ENCODE data around the gene NAGA.
"Not testable (repeated sequence)": the region's sequence is repeated elsewhere in the genome, so short reads cannot be mapped to it uniquely, and the experiment has no call there.

The NAGA gene

DNA sequence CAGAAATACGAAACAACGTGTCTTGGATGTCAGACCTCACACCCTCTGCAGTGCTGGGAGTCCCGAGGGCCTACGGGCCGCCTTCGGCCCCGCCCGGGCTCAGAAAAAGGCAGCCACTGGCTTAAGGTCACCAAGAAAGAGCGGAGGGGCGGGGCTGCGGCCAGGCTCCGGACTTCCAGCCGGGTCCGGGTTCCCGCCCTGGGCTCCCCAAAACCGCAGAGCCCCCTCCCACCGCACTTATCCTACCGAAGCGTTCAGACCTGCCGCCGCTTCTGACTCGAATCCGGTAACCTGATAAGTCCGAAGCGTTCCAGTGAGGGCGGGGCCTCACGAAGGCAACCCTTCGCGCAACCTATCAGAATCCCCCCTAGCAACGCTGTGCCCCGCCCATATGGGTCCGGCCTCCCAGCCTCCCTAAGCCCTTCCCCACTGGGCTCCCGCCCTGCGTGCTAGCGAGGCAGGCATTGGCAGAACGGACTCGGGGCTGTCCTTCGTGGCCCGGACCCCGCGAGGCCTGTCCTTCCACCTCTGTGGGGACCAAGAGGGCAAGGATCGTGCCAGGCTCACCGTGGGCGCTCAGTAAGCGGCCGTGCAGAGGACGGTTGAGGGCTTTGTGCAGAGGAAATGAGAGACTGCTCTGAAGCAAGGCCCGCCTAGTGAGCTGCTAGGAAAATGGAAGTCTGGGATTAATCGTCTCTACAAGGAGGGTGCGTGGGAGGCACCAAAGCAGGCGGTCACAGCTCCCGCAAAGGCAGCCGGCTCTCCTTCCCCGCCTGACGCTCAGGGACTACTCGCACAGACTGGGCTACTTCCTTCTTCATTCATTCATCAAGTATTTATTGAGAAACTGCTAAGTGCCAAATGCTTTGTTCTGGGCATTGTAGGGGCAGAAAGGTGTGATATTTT is at the start of gene NAGA:
TSS of gene NAGA (minus strand) at position 296 of the 906 bp plus-strand sequence. CDS start 515 bp downstream, outside the sequence.
- DNase-seq, result peak; percentile 97

DNA sequence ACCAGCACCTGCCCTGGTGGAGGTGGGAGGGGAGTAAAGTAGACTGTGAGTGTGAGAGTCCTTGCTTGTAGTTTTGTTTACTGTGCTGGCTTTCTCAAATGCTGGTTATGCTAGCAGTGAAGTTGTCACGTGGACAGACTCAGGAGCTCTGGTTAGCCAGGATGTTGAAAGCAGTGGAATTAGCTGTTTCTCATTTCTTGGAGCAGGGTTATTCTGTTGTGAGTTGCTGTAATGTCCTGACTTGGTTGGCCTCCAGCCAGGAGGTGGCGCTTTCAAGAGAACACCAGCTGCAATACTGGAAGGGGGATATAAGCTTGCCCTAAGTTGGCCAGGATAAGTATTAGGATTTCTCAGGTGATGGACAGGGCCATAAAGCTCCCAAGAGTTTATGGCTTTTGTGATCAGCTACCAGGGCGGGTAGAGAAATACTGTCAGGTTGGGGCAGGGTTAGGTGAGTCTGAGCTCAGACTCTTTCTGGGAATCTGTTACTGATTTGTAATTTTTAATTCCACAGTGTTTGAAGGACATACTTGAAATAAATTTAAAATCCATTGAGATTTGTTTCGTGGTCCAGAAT is 46.3 kb upstream of the NAGA start:
- no peak for DNase-seq

DNA sequence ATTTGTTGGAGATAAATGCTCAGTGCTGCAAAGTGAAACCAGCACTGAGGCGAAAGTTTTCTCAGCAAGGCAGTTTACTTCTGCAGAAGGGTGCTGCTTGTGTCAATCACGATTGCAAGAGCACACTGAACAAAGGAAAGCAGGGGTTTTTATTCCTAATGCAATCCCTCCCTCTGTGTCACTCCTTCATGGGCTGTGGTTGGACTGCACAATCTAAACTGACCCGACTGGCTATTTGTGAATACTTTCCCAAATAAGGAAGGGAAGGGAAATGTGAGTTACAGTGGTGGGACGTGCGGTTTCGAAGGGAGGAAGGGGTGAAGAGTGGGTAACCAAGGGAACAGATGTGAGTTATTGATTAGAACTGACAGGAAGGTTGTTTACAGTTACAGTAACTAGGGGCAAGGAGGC is 44.8 kb upstream of the NAGA start:
- not testable (repeated sequence) for DNase-seq

DNA sequence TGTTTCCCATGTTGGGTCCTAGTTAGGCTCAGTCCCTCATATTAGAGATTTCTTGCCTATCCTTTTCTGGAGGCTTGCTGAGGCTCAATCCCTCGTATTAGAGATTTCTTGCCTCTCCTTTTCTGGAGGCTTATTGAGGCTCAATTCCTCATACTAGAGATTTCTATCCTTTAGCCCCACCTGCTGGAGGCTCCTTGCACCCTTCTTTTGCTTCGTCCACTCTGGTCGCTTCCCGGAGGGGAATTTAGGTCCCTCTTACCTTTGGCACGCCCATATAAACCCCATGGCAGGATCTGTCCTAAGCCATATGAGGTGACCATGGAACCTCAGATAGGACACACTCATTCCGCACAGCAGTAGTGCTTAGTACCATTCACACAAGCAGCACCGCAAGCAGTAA is 44.1 kb upstream of the NAGA start:
- no peak for DNase-seq

DNA sequence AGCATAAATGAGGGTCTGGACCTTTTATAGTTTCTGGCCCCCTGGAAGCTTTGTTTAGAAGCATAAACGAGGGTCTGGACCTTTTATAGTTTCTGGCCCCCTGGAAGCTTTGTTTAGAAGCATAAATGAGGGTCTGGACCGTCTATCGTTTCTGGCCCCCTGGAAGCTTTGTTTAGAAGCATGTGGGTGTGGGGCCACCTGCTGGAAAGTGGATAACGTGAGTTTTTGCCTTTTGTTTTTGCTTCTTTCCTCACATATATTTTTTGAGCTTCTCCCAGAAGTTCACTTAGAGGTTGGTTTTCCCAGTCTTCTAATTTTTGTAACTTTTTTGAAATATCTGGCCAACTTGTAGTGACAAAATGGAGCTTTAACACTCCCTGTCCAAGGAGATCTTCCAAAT is 42.2 kb upstream of the NAGA start:
- not testable (repeated sequence) for DNase-seq

DNA sequence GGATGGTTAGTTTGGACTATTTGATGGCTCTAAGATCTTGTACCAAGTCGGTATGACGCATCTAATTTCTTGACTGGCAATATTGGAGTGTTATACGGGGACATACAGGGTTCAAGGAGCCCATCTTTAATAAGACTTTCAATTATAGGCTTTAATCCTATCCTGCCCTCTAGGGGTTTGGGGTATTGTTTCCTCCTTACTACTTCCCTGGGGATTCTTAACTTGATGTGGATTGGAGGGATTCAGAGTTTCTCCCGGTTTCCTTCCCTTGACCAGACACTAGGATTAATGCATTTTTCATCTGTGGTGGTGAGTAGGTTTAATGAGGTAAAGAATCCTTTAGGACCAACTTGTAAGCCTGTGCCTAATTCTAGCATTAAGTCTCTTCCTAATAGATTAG is 41.2 kb upstream of the NAGA start:
- DNase-seq, result no peak

DNA sequence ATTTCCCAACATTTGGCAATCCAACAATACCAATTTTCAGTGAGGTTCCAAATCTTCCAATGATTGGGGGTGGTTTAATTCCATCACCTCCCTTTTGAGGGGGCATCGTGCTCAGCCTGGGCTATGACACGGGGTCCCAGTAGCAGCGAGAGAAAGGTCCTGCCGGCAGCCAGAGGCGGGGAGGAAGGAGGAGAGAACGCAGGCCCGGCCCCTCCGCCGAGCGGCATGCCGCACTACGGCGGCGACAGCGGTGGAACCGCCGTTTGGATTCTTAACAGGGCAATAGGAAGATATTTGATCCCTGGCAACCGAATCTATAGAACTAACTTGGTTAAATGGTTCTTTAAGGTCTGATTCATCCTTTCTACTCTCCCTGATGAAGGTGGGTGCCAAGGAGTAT is 38.2 kb upstream of the NAGA start:
- DNase-seq, result no peak

DNA sequence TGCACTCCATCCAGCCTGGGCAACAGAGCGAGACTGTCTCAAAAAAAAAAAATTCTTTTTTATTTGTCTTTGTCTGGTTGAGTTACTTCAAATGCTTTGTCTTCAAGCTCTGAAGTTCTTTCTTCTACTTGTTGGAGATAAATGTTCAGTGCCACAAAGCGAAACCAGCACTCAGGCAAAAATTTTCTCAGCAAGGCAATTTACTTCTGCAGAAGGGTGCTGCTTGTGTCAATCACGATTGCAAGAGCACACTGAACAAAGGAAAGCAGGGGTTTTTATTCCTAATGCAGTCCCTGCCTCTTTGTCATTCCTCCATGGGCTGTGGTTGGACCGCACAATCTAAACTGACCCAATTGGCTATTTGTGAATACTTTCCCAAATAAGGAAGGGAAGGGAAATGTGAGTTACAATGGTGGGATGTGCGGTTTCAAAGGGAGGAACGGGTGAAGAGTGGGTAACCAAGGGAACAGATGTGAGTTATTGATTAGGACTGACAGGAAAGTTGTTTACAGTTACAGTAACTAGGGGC is 33.8 kb upstream of the NAGA start:
- DNase-seq, result not testable (repeated sequence)

DNA sequence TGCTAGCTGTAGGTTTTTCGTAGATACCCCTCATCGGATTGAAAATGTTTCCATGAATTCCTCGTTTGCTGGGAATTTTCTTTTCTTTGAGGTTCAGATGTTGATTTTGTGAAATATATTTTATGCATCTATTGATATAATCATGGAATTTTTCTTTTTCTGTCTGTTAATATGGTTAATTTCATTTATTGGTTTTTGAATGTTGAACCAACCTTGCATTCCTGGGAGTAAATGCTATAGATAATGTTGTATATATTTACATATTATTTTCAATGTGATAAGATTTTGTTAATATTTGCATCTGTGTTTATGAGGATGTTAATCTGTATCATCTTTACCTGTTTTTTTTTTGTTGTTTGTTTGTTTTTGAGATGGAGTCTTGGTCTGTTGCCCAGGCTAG is 30.6 kb upstream of the NAGA start:
- DNase-seq, result no peak

DNA sequence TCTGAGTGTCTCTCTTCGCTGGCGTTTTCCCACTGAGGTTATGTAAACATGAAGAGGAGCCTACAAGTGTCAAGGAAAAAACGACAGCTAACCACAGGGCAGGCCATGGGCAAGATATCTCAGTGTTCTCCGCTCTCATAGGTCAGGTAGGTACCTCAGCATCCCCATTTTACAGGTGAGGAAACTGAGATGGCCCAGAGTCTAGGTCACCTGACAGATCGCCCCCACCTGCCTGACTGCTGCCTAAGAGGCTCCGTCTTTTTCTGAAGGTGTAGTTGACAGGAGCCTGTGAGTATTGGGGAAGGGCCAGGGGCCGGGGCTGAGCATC is 20.8 kb upstream of the NAGA start:
- DNase-seq, result no peak

DNA sequence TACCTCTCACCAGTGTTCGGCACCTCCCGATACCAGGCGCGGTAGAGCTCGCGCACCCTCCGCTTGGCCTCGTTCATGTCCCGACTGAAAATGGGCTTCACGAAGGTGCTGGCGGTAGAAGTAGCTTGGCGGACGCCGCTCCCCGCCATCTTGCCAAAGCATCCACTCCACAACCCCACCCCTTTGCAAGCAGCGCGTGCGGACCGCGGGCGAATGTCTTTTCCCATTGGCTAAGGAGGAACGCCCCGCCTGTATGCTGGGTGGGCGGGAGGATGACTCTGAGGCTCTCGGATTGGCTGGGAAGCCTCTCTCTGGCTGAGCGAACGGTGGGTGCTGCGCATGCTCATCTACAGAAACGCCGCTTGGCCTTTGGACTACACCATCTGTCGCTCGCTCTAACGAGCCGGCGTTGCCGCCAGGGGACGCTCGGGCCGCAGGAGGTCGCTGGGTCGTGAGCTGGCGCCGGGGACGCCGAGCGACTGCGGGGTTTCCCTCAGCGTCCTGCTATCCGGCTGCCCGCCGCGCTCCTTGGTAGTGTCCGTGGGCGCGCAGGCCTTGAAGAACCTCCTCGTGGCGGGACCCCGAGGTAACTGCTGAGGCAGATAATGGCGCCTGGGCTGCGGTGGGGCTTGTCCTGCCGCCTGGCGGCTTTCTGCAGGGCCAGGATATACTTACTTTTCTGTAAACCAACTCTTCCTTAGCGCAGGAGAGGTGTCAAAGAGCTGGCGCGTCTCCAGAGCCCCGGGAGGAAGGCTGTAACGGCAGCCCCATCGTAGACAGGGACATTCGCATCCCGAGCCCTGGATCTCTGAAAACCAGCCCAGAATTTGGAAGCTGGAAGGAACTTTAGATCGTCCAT is 20.2 kb upstream of the NAGA start, which contains the start of gene NDUFA6:
TSS of gene NDUFA6 (minus strand) at position 177 of the 859 bp plus-strand sequence. CDS start at position 149, 28 bp downstream.
- peak; percentile 100 for DNase-seq

DNA sequence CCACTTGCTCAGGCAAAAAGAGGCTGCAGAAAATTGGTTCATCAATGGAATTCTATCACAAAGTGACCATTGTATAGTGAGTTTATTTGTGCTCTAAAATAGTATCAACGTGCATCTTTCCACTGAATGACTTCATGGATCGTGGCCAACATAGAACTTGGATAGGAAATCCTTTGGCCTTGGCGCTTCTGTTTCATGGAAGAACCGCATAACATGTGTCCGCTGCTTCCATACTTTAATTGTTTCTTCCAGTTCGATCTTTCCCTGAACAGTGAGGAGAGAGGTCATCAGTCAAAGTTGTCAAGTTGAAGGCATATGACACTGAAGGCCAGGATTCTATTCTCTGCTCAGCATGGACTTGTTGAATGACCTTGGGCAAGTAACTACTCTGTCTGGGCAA is 15.4 kb upstream of the NAGA start:
- no peak for DNase-seq

DNA sequence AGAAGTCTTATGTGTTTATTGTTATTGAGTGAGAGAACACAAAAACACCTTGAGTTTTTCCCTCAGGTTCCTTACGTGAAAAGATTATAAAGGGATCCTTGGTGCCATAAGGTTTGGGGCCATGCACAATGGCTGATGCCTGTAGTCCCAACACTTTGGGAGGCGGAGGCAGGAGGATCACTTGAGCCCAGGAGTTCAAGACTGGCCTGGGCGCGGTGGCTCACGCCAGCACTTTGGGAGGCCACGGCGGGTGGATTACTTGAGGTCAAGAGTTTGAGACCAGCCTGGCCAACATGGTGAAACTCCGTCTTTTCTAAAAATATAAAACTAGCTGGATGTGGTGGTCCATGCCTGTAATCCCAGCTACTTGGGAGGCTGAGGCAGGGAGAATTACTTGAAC is 14.3 kb upstream of the NAGA start:
- no peak for DNase-seq

DNA sequence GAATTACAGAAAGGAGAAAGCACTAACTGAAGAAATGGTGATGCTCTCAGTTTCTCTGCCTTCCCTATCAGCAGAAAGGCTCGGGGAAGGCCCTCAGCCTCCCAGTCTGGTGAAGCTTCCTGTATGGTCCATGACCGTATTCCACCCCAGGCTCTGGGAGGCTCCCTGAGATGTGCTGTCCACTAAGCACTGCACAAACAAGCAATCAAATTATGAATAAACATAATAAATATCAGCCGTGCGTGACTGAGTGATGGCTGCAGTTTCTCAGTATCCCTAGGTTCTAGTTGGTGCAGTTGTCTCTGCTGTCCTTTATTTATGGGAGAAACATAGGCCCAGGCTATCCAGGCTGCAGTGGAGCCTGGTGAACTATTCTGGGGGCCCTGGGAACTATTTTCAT is 12.5 kb upstream of the NAGA start:
- DNase-seq, result no peak

DNA sequence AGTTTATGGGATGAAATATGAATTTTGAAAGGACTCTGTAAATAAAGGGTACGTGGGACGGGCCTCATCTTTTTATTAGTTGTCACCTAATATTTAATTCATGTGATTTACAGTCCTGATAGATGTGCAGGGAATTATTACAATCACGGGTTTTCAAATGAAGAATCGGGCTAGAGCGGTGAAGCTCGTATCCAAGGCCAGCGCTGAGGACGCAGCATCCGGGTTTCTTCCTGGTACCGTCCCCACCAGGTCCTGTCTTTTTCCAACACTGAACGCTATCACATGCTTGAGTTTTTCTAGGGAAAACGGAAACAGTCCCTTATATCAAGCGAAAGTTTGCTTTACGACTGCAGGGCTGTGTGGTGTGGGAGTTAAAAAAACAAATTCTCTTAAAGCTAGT is 9.7 kb upstream of the NAGA start:
- peak; percentile 20 for DNase-seq

DNA sequence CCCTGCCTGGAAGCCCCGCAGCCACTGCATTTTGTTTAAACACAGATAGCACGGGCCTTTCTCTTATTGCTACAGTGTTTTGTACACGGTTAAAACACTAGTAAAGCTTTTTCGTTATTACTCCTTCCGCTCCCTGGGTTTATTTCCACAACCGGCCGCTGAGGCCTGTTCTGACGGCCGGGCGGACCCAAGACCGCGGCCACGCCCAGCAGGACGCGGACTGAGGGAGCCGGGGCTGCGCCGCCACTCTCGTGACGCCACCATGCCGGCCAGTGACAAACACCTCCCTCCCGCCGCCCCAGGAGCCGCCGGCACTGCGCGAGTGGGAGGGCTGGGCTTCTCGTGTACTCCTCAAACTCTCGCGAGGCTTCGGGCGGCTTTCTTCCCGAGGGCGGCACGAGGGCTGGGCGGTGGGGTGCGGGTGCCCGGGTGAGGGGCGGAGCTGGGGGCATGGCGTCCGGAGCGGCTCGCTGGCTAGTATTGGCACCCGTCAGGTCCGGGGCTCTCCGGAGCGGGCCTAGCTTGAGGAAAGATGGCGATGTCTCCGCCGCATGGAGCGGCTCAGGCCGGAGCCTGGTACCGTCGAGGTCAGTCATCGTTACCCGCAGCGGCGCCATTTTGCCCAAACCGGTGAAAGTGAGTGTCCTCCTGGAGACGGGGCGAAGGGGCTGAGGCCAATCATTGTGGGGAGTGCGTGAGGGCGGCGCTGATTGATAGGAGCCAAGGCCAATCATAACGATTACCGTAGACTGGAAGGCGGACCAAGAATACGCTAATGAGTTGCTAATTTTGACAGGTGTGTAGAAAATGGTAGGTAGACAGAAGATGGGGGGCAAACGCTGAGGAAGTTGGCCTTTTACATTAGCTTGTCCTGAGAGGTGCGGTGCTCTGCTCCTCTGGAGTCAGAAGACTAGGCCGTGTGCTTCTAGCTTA is 9.0 kb upstream of the NAGA start, which contains the start of gene SMDT1:
TSS of gene SMDT1 (plus strand) at position 382 of the 933 bp plus-strand sequence. CDS start at position 451, 69 bp downstream.
- DNase-seq, result peak; percentile 98

DNA sequence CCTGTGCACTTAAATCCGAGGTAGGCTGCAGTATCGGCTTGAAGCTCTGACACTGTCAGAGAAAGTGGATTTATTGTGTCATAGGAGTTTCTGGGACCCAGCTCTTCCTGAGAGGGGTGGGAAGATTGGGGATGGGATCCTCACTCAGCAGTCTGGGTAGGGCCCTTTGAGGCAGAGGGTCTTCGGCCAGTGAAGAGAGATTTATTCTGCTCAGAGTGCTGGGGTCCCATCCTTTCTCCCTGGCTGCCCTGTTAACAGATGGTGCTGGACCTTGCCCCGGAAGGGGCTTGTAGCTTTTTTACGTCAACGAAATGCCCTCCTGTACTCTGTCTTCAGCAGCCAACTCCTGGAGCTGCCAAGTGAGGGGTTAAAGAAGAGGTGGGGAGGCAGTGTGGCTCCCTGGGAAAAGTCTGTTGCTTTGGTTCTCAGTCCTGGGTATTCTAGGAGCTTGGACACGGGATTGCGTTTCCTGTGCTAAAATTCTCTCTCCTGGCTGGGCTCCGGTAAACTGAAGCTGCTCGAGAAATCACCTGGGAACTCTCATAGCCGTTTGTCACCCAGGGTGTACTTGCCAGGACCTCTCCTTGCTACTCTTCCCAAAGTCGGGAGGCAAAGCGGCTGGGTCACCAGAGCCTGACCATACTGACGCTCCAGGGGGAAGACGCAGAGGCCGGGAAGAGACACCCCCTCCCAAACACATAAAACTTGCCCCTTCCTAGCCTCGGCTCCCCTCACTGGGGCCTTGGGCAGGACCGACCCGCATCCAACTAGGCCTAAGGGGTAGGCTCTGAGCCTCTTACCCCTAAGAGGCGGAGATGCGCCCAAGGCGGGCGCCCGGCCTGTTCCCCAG is 8.1 kb upstream of the NAGA start:
- no peak for DNase-seq

DNA sequence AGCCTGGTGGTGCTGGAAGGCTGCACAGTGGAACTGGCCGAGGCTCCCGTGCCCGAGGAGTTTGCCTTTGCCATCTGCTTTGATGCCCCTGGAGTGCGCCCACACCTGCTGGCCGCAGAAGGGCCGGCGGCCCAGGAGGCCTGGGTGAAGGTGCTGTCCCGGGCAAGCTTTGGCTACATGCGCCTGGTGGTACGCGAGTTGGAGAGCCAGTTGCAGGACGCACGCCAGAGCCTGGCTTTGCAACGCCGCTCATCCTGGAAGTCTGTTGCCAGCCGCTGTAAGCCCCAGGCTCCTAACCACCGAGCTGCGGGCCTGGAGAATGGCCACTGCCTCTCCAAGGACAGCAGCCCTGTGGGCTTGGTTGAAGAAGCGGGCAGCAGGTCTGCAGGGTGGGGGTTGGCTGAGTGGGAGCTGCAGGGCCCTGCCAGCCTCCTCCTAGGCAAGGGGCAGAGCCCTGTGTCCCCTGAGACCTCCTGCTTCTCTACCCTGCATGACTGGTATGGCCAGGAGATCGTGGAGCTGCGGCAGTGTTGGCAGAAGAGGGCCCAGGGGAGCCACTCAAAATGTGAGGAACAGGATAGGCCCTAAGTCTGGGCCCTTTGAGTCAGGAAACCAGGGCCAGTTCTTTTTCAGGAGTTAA is 7.0 kb upstream of the NAGA start:
- no peak for DNase-seq

DNA sequence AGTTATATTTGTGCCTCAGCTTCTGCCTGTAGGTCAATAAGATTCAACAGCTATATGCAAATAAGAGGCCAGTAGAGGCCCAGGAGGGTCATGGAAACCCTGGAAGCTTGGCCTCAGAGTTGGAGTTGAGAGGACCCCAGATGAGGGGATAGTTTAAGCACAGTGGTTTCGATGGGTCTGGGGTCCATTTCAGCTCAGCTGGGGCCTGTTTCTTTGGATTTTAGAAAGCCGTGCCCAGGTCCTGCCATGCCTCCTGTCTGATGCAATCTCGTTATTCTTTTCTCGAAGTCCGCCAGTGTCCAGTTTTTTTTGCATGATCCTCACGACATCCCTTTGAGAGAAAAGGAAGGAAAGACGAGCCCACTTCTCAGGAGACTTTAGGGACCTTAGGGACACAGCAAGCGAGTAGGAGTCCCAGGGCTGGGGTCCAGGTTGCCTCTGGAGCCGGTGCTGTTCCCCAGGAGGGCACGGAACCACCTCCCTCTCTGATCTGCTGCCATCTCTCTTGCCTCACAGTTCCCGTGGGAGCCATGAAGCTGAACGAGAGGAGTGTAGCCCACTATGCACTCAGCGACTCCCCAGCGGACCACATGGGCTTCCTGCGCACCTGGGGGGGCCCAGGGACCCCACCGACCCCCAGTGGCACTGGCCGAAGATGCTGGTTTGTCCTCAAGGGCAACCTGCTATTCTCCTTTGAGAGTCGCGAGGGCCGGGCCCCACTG is 6.3 kb upstream of the NAGA start:
- no peak for DNase-seq
